Left lung (tissue), 10 donors: ENCODE measurements around the gene NGLY1. TPM values are rescaled to one million over a fixed set of nuclear protein-coding genes. Genes with fewer than 3 reads are reported as not detected.

Experiments
- ATAC-seq: fragments of 200-7000 bp; cut with Tn5 transposase; one replicate; pipeline ENCODE4 v1.9.1; 2020; ENCODE audit warnings: moderate library complexity
- DNase-seq, 4 donors: peaks; one replicate each; pipeline ENCODE4 v3.0.0-alpha.2; 2013 to 2020
- H3K27ac ChIP-seq, 2 donors: fragments of 200-600 bp; sonication (generic) in 1 of 2; one replicate each; pipeline versions ENCODE4 v1.5.0 to v1.8.0; 2020 to 2021
- H3K27me3 ChIP-seq, 2 donors: fragments of 200-600 bp; sonication (generic) in 1 of 2; one replicate each; pipeline versions ENCODE4 v1.5.0 to v1.8.0; 2020 to 2021
- H3K36me3 ChIP-seq, 2 donors: fragments of 200-600 bp; sonication (generic) in 1 of 2; one replicate each; pipeline versions ENCODE4 v1.5.0 to v1.8.0; 2020 to 2021
- H3K4me1 ChIP-seq, 2 donors: fragments of 200-600 bp; one replicate each; pipeline ENCODE4 v1.8.0; 2021
- H3K4me3 ChIP-seq, 2 donors: fragments of 200-600 bp; sonication (generic) in 1 of 2; one replicate each; pipeline versions ENCODE4 v1.5.0 to v1.8.0; 2020 to 2021; ENCODE audit warnings: mild to moderate bottlenecking in 1 of 2
- H3K9me3 ChIP-seq, 2 donors: fragments of 200-600 bp; sonication (generic) in 1 of 2; one replicate each; pipeline versions ENCODE4 v1.5.0 to v1.8.0; 2020 to 2021
- intact Hi-C, 2 donors: fragments of 100-400 bp; cut with DNase I; formaldehyde crosslinking; loops; one replicate each; pipeline versions ENCODE4 v1.11.2 to v1.14.2; 2022
- polyA plus RNA-seq, 6 donors: library from polyadenylated mRNA; unstranded; fragments of 120-200 nt; gene quantifications; one replicate each; pipeline ENCODE4 v1.2.1, GENCODE V29; 2013; ENCODE audit not compliant: insufficient read length in 6 of 6
- total RNA-seq, 2 donors: library from RNA; stranded (reverse); fragmentation: NEBNext Ultra II Directional; extraction: Animal tissue kit (Norgen Biotek cat#: 25700); gene quantifications; one replicate each; pipeline ENCODE4 v1.2.1, GENCODE V29; 2021
- TF ChIP-seq, protein P1 (sequence below), 2 donors: fragments of 200-600 bp; sonication (generic) in 1 of 2; IDR thresholded peaks; one replicate each; pipeline versions ENCODE4 v1.5.0 to v1.8.0; 2021; ENCODE audit warnings: antibody characterized with exemption in 2 of 2
- donor health status: DM: no; HTN: yes; CAD: no.
- donor health status: DM: no; HTN: no; CAD: no.

The NGLY1 gene
- total and polyA plus RNA-seq, 8 donors: 31.2 to 46.9 (median 41.0) TPM

- Histone ChIP-seq H3K4me1 (no peaks in the 10 kb centered on the region), H3K9me3 (peaks cover 0 to 4% of the 10 kb centered on the region in 2 donors), H3K36me3 (no peaks in the 10 kb centered on the region), H3K27me3 (no peaks in the 10 kb centered on the region), H3K4me3 (no peak overlapping the region), H3K27ac (no peak overlapping the region)
- DNase-seq: no peak
- intact Hi-C loops: no loop called here
- TF ChIP-seq, protein P1, sequence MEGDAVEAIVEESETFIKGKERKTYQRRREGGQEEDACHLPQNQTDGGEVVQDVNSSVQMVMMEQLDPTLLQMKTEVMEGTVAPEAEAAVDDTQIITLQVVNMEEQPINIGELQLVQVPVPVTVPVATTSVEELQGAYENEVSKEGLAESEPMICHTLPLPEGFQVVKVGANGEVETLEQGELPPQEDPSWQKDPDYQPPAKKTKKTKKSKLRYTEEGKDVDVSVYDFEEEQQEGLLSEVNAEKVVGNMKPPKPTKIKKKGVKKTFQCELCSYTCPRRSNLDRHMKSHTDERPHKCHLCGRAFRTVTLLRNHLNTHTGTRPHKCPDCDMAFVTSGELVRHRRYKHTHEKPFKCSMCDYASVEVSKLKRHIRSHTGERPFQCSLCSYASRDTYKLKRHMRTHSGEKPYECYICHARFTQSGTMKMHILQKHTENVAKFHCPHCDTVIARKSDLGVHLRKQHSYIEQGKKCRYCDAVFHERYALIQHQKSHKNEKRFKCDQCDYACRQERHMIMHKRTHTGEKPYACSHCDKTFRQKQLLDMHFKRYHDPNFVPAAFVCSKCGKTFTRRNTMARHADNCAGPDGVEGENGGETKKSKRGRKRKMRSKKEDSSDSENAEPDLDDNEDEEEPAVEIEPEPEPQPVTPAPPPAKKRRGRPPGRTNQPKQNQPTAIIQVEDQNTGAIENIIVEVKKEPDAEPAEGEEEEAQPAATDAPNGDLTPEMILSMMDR (IDR thresholded peaks at IDR 0.05): no peak
- ATAC-seq: no peak
Observed at GRCh38 chr3:25677121-25677520, 106.1 kb downstream of the NGLY1 start.

- intact Hi-C loops: no loop called here
- no peaks in the 10 kb centered on the region for H3K4me1 ChIP-seq
- DNase-seq (no peak), ATAC-seq (no peak)
- H3K36me3 ChIP-seq: no peaks in the 10 kb centered on the region
- TF ChIP-seq, protein P1 (IDR thresholded peaks at IDR 0.05): no peak
- H3K4me3 ChIP-seq: no peak overlapping the region
- H3K9me3 ChIP-seq: peaks cover 0 to 4% of the 10 kb centered on the region in 2 donors
- H3K27me3 ChIP-seq: no peaks in the 10 kb centered on the region
- H3K27ac ChIP-seq: no peak overlapping the region
Observed at GRCh38 chr3:25674670-25675069, 108.6 kb downstream of the NGLY1 start.

GRCh38 chr3:25673738-25674298 is 109.4 kb downstream of the NGLY1 start:
- Histone ChIP-seq H3K4me3 (no peak overlapping the region), H3K27me3 (no peaks in the 10 kb centered on the region), H3K9me3 (peaks cover 0 to 4% of the 10 kb centered on the region in 2 donors), H3K4me1 (no peaks in the 10 kb centered on the region), H3K27ac (no peak overlapping the region), H3K36me3 (no peaks in the 10 kb centered on the region)
- ATAC-seq: no peak
- no peak for DNase-seq
- intact Hi-C loops: no loop called here
- TF ChIP-seq, protein P1 (IDR thresholded peaks at IDR 0.05): no peak

Other genes starting within 250 kb of the NGLY1 start
- 100 to 1,000 TPM in 1 of 2 donors, 10 to 100 TPM in 1; 92.7 to 100 TPM for gene TOP2B, start 118.5 kb downstream of the NGLY1 start, total RNA-seq
- gene TOP2B, start 118.5 kb downstream of the NGLY1 start, polyA plus RNA-seq: 100 to 1,000 TPM; 247 to 310 (median 280) TPM
- gene OXSM, start 6.6 kb upstream of the NGLY1 start, total RNA-seq: 1 to 10 TPM; 8.6 to 8.9 TPM
- 10 to 100 TPM; 16.1 to 22.9 (median 20.0) TPM for gene OXSM, start 6.6 kb upstream of the NGLY1 start, polyA plus RNA-seq